K562 (cell line): Measurements from ENCODE around the gene TREM1. TPM values are rescaled to one million over a fixed set of nuclear protein-coding genes. Genes with fewer than 3 reads are reported as not detected.
A peak's percentile ranks its signal among the peaks of the same experiment; 100 is the strongest.

Experiments
- ATAC-seq: fragments of 200-7000 bp; cut with Tn5 transposase; 3 replicates; pipeline ENCODE4 v1.9.1; 2020; ENCODE audit warnings: moderate library complexity
- BruUV-seq: library from RNA; stranded (reverse); fragments of 400-500 nt; replicated peaks from 2 replicates; lab custom pipeline; 2021; lab: Mats Ljungman, UMichigan
- CTCF ChIA-PET: fragments of 300-600 bp; formaldehyde crosslinking; extraction: SDS; loops from one replicate; lab custom pipeline; 2021; ENCODE audit warnings: low intra/inter-chr PET ratio; lab: Yijun Ruan, JAX
- POLR2A ChIA-PET: fragments of 300-600, 350-650 bp; sonication (Branson Sonifier 250); formaldehyde crosslinking; extraction: SDS; loops from one replicate; lab custom pipeline; 2021; ENCODE audit warnings: antibody characterized with exemption, inconsistent platforms; lab: Yijun Ruan, JAX
- DNase-seq, 4 experiments: peaks; one replicate each; pipeline versions ENCODE4 v3.0.0 to v3.0.0-alpha.2; 2011 to 2018; ENCODE audit warnings: low spot score in 3 of 4, mixed read lengths in 3 of 4; ENCODE audit errors: extremely low read depth in 1 of 4
- FAIRE-seq: peaks from 2 replicates; lab custom pipeline; 2011; peaks lifted over from hg19 to GRCh38; lab: Jason Lieb, UNC
- H2AFZ ChIP-seq: 2 replicates; pipeline ENCODE4 v1.6.0; 2011; ENCODE audit warnings: low read depth, low read length, control low read depth, inconsistent platforms
- H3K27ac ChIP-seq: fragments of 200-600 bp; 3 replicates; pipeline ENCODE4 v1.8.0; 2011; ENCODE audit warnings: low read depth, mild to moderate bottlenecking, control low read depth, inconsistent platforms, low read length, moderate library complexity, mixed read lengths; ENCODE audit errors: extremely low read depth
- H3K27me3 ChIP-seq, 2 experiments: fragments of 300-600 bp in 1 of 2; 2 replicates in 1 of 2; 3 replicates in 1 of 2; pipeline versions ENCODE4 v1.6.0 to v1.8.0; 2011; ENCODE audit warnings: inconsistent platforms in 2 of 2, low read length in 2 of 2, mild to moderate bottlenecking in 1 of 2, mixed read lengths in 1 of 2, moderate library complexity in 1 of 2; ENCODE audit not compliant: control insufficient read depth in 2 of 2, insufficient read depth in 2 of 2
- H3K36me3 ChIP-seq: fragments of 300-600 bp; 3 replicates; pipeline ENCODE4 v1.8.0; 2011; ENCODE audit warnings: mild to moderate bottlenecking, low read length, inconsistent platforms; ENCODE audit not compliant: control insufficient read depth, insufficient read depth
- H3K4me1 ChIP-seq, 2 experiments: fragments of 200-600 bp in 1 of 2; replicated peaks in 1 of 2; 2 replicates in 1 of 2; 3 replicates in 1 of 2; pipeline versions ENCODE4 v1.5.1 to v1.8.0; 2011; ENCODE audit warnings: inconsistent platforms in 2 of 2, low read length in 2 of 2, mild to moderate bottlenecking in 1 of 2, mixed read lengths in 1 of 2, moderate library complexity in 1 of 2; ENCODE audit not compliant: control insufficient read depth in 2 of 2, insufficient read depth in 2 of 2
- H3K4me2 ChIP-seq: 2 replicates; pipeline ENCODE4 v1.6.1; 2011; ENCODE audit warnings: low read length, control low read depth, inconsistent platforms, mixed read lengths; ENCODE audit not compliant: insufficient read depth
- H3K4me3 ChIP-seq: fragments of 200-600 bp; sonication (generic), shearing (Covaris generic); 2 replicates; pipeline ENCODE4 v1.5.1; 2016; ENCODE audit warnings: control low read depth, inconsistent platforms
- H3K79me2 ChIP-seq: fragments of 200-600 bp; 3 replicates; pipeline ENCODE4 v1.8.0; 2011; ENCODE audit warnings: low read length, inconsistent platforms; ENCODE audit not compliant: control insufficient read depth, insufficient read depth
- H3K9ac ChIP-seq, 2 experiments: 2 replicates each; pipeline versions ENCODE4 v1.6.0 to v1.6.1; 2011; ENCODE audit warnings: low read depth in 2 of 2, low read length in 2 of 2, control low read depth in 1 of 2, inconsistent platforms in 1 of 2, mild to moderate bottlenecking in 1 of 2, mixed read lengths in 1 of 2; ENCODE audit not compliant: insufficient read depth in 1 of 2
- H3K9me1 ChIP-seq: one replicate; pipeline ENCODE4 v1.6.0; 2011; ENCODE audit warnings: inconsistent platforms, mild to moderate bottlenecking, low read length, moderate library complexity; ENCODE audit not compliant: control insufficient read depth, insufficient read depth
- H3K9me3 ChIP-seq: replicated peaks from 2 replicates; pipeline ENCODE4 v1.5.1; 2011; ENCODE audit warnings: low read depth, low read length, inconsistent platforms; ENCODE audit not compliant: control insufficient read depth, insufficient read depth
- H4K20me1 ChIP-seq: replicated peaks from 2 replicates; pipeline ENCODE4 v1.6.1; 2011; ENCODE audit warnings: low read length, inconsistent platforms, mixed read lengths; ENCODE audit not compliant: control insufficient read depth, insufficient read depth
- CHD2 ChIP-seq: IDR thresholded peaks from 2 replicates; pipeline ENCODE4 v1.6.1; 2011; ENCODE audit warnings: low read depth, low read length
- GABPB2 ChIP-seq: fragments of 250-450 bp; sonication (Bioruptor Pico); conservative IDR thresholded peaks from 2 replicates; pipeline ENCODE4 v1.5.1; 2021; ENCODE audit warnings: mild to moderate bottlenecking
- GTF2E2 ChIP-seq: fragments of 200-800 bp; sonication (Bioruptor generic); IDR thresholded peaks from 2 replicates; pipeline ENCODE4 v1.6.1; 2016; ENCODE audit warnings: missing genetic modification characterization, missing compliant biosample characterization
- MTF1 ChIP-seq: fragments of 250-450 bp; sonication (Bioruptor Pico); IDR thresholded peaks from 2 replicates; pipeline ENCODE4 v1.9.0; 2021; ENCODE audit warnings: moderate library complexity, mild to moderate bottlenecking, inconsistent platforms, borderline replicate concordance
- NONO ChIP-seq, 2 experiments: fragments of 200-400 bp in 1 of 2; fragments of 450-650 bp in 1 of 2; formaldehyde crosslinking in 1 of 2; IDR thresholded peaks; 2 replicates each; pipeline ENCODE4 v1.6.1; 2017; ENCODE audit warnings: low read depth in 2 of 2, mild to moderate bottlenecking in 2 of 2, moderate library complexity in 2 of 2, low read length in 1 of 2
- NR2C1 ChIP-seq, 2 experiments: fragments of 450-650 bp; IDR thresholded peaks; 2 replicates each; pipeline ENCODE4 v1.6.1; 2017; ENCODE audit warnings: mild to moderate bottlenecking in 2 of 2, antibody characterized with exemption in 1 of 2, inconsistent platforms in 1 of 2, missing compliant biosample characterization in 1 of 2, missing genetic modification characterization in 1 of 2
- PHB2 ChIP-seq: fragments of 450-650 bp; IDR thresholded peaks from 2 replicates; pipeline ENCODE4 v1.6.1; 2017; ENCODE audit warnings: low read depth
- SMC3 ChIP-seq: conservative IDR thresholded peaks from 2 replicates; pipeline ENCODE4 v1.6.1; 2011; ENCODE audit warnings: low read depth, low read length, improper control_type of control experiment; ENCODE audit not compliant: insufficient read depth
- ZBTB34 ChIP-seq: fragments of 250-450 bp; sonication (Bioruptor Pico); IDR thresholded peaks from 2 replicates; pipeline ENCODE4 v1.8.0; 2021; ENCODE audit warnings: mild to moderate bottlenecking, moderate library complexity
- ZNF232 ChIP-seq: sonication (generic); formaldehyde crosslinking; IDR thresholded peaks from 2 replicates; pipeline ENCODE4 v1.8.0; 2022; ENCODE audit warnings: mild to moderate bottlenecking, missing genetic modification reagents
- ZNF431 ChIP-seq: sonication (generic); formaldehyde crosslinking; IDR thresholded peaks from 2 replicates; pipeline ENCODE4 v1.8.0; 2022; ENCODE audit warnings: mild to moderate bottlenecking, missing genetic modification reagents
- ZNF57 ChIP-seq: fragments of 450-650 bp; formaldehyde crosslinking; IDR thresholded peaks from 2 replicates; pipeline ENCODE4 v1.4.0; 2020; ENCODE audit warnings: mild to moderate bottlenecking, moderate library complexity
- ZNF75A ChIP-seq: fragments of 450-650 bp; formaldehyde crosslinking; IDR thresholded peaks from 2 replicates; pipeline ENCODE4 v1.4.0; 2020; ENCODE audit warnings: mild to moderate bottlenecking
- WGBS: fragments of 100-300 bp; shearing (Covaris generic); methylation state at CpG from one replicate; pipeline ENCODE4 v1.1.6; 2016; ENCODE audit warnings: low coverage, mixed read lengths; ENCODE audit not compliant: insufficient coverage; ENCODE audit errors: missing lambda C conversion rate; 5-methylcytosine and 5-hydroxymethylcytosine counted together
- in situ Hi-C: fragments of 300-500 bp; cut with MboI; formaldehyde crosslinking; loops from 4 replicates; pipeline ENCODE4 v1.15.0; 2018; ENCODE audit warnings: inconsistent platforms, mixed read lengths
- intact Hi-C: fragments of 100-400 bp; cut with micrococcal nuclease; formaldehyde crosslinking; loops from 2 replicates; pipeline ENCODE4 v1.14.2; 2022
- polyA plus RNA-seq, 8 experiments: library from polyadenylated mRNA; depleted of rRNA in 4 of 8; stranded (reverse) in 5 of 8; unstranded in 3 of 8; fragments of >200 nt; fragmentation: Nextera tagmentation in 2 of 8; fragmentation: Illumina TruSeq in 1 of 8; extraction: Ambion mirVana in 2 of 8; extraction: Trizol in 1 of 8; gene quantifications; 2 replicates each; pipeline versions ENCODE4 v1.2.1 to v1.2.3, GENCODE V29; 2011 to 2014; ENCODE audit warnings: inconsistent platforms in 1 of 8, missing spikeins in 1 of 8
- total RNA-seq, 7 experiments: library from RNA; depleted of rRNA in 6 of 7; stranded (reverse); fragments of >200 nt in 6 of 7; fragmentation: Illumina TruSeq in 2 of 7; extraction: Trizol in 2 of 7; gene quantifications; 2 replicates each; pipeline versions ENCODE4 v1.2.1 to v1.2.3, GENCODE V29; 2011 to 2021; ENCODE audit warnings: low replicate concordance in 1 of 7

TREM1 gene
- total and polyA plus RNA-seq, 9 of the 15 experiments (the other 6 are each of a cell fraction or from before 2014, with no cell fraction given), result not detected

GRCh38 chr6:41247882-41248705, 38.4 kb downstream of the TREM1 start:
- BruUV-seq, result no TSS peak
- TF ChIP-seq ZNF75A (peak; percentile 77; the same call in 1 of the 2 replicates), ZNF431 (CRISPR knock-in tag) (no peak)
- TF ChIP-seq, all 486 proteins: peak for 1
- POLR2A ChIA-PET, result interaction anchor here (0.6 kb wide), 1 partner anchor 19 kb away, joined by 3 read pairs; no protein-coding TSS in a partner anchor
- H4K20me1 ChIP-seq, result no peaks in the 10 kb centered on the region
- ATAC-seq (no peak; the same call in 2 of the 3 replicates), FAIRE-seq (peak; percentile 58), DNase-seq (no peak)
- CTCF ChIA-PET, result no interaction called here
- H3K9me3 ChIP-seq, result no peaks in the 10 kb centered on the region
- H3K27me3 ChIP-seq, result peaks cover 3 to 29% of the 10 kb centered on the region in 2 experiments; a peak in 3 of 5 replicates
- H3K4me1 ChIP-seq, result no peaks in the 10 kb centered on the region
- no peak overlapping the region for H3K4me3 ChIP-seq
- H3K27ac ChIP-seq, result no peak overlapping the region
- H3K4me2 ChIP-seq, result no peak overlapping the region
- no peaks in the 10 kb centered on the region for H3K36me3 ChIP-seq
- H2AFZ ChIP-seq, result no peak overlapping the region
- intact Hi-C loops, result no loop called here
- H3K79me2 ChIP-seq, result no peaks in the 10 kb centered on the region
- WGBS, result 4% methylated on average over 7 of the region's 7 CpGs
- no peaks in the 10 kb centered on the region for H3K9me1 ChIP-seq
- in situ Hi-C loops, result no loop called here
- no peak overlapping the region for H3K9ac ChIP-seq

GRCh38 chr6:41247288-41247865, 39.1 kb downstream of the TREM1 start:
- in situ Hi-C loops, result no loop called here
- H3K9me3 ChIP-seq, result no peaks in the 10 kb centered on the region
- H3K27ac ChIP-seq, result no peak overlapping the region
- ChIA-PET POLR2A (interaction anchor here (0.6 kb wide), 1 partner anchor 367 kb away, joined by 3 read pairs; no protein-coding TSS in a partner anchor), CTCF (no interaction called here)
- H3K4me3 ChIP-seq, result no peak overlapping the region
- 3% methylated on average over 9 of the region's 9 CpGs for WGBS
- H3K79me2 ChIP-seq, result no peaks in the 10 kb centered on the region
- H3K36me3 ChIP-seq, result no peaks in the 10 kb centered on the region
- no TSS peak for BruUV-seq
- H2AFZ ChIP-seq, result no peak overlapping the region
- FAIRE-seq, result no peak
- H3K9ac ChIP-seq, result no peak overlapping the region
- H3K9me1 ChIP-seq, result no peaks in the 10 kb centered on the region
- no peaks in the 10 kb centered on the region for H3K4me1 ChIP-seq
- intact Hi-C loops, result no loop called here
- DNase-seq, result no peak
- H4K20me1 ChIP-seq, result no peaks in the 10 kb centered on the region
- no peak for ATAC-seq
- H3K27me3 ChIP-seq, result peaks cover 6 to 34% of the 10 kb centered on the region in 2 experiments; a peak in 3 of 5 replicates
- H3K4me2 ChIP-seq, result no peak overlapping the region
- no peak for TF ChIP-seq PHB2
- TF ChIP-seq ZBTB34, result no peak
- no peak for TF ChIP-seq NR2C1 (IDR thresholded peaks at IDR 0.05)
- TF ChIP-seq NR2C1 (tag; IDR thresholded peaks at IDR 0.05), result no peak
- TF ChIP-seq ZNF232 (CRISPR knock-in tag), result no peak
- TF ChIP-seq CHD2, result no peak
- no peak for TF ChIP-seq MTF1 (CRISPR knock-in tag)
- no peak for TF ChIP-seq GTF2E2 (tag)
- no peak for TF ChIP-seq ZNF57
- no peak for TF ChIP-seq NONO (IDR thresholded peaks at IDR 0.05; ENCODE audit: low read depth in 2 of 2, low read length in 1 of 2)
- TF ChIP-seq SMC3, result no peak
- TF ChIP-seq GABPB2, result no peak
